ENCODE measurements around the gene NCS1. TPM values are rescaled to one million over a fixed set of nuclear protein-coding genes. Genes with fewer than 3 reads are reported as not detected.

Gene NCS1
- total RNA-seq, 1 donor from 2014 or later: 50.0 TPM

DNA sequence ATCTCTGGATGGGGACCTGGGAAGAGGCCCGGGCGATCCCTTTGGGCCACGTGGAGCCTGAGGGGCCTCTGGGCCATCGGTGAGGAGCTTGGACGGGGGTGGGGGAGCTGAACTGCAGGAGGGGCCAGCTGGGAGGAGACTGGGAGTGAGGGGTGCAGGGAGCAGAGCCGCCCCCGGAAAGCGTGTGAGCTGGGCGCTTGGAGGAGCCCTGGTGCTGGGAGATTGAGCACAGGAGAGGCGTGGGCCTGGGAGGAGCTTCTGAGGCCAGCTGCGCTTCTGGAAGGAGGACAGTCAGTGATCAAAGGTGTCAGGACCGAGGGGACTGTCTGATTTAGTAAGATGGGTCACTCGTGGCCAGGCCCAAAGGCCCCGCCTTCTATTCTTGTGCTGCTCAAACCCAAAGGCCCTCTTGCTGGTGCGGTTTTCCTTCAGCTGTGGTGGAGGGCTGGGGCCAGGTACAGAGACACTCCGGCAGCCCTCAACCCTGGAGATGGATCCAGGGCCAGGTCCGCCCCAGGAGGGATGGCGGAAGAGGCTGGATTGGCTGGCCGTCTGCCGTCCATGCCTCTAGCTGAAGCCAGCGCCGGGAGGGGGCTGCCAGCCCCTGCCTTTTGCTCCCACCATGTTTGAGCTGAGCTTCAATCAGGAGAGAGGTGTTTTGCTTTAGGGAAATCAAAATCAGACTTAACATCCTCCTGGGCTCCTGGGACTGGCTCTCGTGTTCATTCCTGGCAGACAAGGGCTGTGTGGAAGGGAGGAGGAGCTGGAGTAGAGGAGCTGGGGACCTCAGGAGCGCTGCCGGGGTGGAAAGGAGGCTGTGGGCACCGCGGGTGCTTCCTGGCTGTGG, 21.6 kb downstream of the NCS1 start:
- no peaks in the 10 kb centered on the region for H3K9me3 Mint-ChIP-seq (ENCODE audit: low read depth)
- DNase-seq (ENCODE audit: low spot score): no peak
- H3K4me3 Mint-ChIP-seq (ENCODE audit: unreplicated experiment): no peak overlapping the region
- H3K4me1 Mint-ChIP-seq (ENCODE audit: low read depth): peaks cover 27% of the 10 kb centered on the region
- H3K36me3 Mint-ChIP-seq (ENCODE audit: low read depth): no peaks in the 10 kb centered on the region
- no peaks in the 10 kb centered on the region for H3K27me3 Mint-ChIP-seq (ENCODE audit: low read depth)
- no peak overlapping the region for H3K27ac Mint-ChIP-seq (ENCODE audit: unreplicated experiment)
- TF ChIP-seq, protein P1, sequence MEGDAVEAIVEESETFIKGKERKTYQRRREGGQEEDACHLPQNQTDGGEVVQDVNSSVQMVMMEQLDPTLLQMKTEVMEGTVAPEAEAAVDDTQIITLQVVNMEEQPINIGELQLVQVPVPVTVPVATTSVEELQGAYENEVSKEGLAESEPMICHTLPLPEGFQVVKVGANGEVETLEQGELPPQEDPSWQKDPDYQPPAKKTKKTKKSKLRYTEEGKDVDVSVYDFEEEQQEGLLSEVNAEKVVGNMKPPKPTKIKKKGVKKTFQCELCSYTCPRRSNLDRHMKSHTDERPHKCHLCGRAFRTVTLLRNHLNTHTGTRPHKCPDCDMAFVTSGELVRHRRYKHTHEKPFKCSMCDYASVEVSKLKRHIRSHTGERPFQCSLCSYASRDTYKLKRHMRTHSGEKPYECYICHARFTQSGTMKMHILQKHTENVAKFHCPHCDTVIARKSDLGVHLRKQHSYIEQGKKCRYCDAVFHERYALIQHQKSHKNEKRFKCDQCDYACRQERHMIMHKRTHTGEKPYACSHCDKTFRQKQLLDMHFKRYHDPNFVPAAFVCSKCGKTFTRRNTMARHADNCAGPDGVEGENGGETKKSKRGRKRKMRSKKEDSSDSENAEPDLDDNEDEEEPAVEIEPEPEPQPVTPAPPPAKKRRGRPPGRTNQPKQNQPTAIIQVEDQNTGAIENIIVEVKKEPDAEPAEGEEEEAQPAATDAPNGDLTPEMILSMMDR (IDR thresholded peaks at IDR 0.05): no peak

DNA sequence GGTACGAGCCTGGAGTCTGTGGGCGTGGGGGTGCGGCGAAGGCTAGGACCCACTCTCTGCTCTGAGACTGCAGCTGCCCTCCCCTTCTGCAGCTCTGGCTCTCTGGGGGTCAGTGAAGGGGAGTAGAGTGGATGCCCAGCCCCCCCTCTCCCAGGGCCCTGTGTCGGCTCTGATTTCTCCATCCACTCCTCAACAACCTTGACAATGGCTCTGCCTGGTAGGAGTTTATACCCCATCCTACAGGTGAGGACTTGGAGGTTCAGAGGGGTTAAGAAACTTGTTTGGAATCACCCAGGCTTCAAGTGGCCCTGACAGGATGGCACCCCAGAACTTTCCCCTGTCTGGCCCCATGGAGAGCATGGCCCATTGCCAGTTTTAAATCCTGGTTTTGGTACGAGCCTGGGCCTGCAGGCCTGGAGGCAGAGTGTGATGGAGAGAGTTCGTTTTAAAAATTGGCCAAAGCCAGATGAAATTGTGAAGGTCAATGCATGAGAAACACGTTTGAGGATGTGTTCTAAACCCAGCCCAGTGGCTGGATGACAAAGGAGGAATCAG, 22.3 kb downstream of the NCS1 start:
- DNase-seq (ENCODE audit: low spot score): no peak
- Mint-ChIP-seq H3K4me1 (ENCODE audit: low read depth) (peaks cover 26% of the 10 kb centered on the region), H3K36me3 (ENCODE audit: low read depth) (no peaks in the 10 kb centered on the region), H3K27me3 (ENCODE audit: low read depth) (no peaks in the 10 kb centered on the region), H3K4me3 (ENCODE audit: unreplicated experiment) (no peak overlapping the region), H3K9me3 (ENCODE audit: low read depth) (no peaks in the 10 kb centered on the region), H3K27ac (ENCODE audit: unreplicated experiment) (no peak overlapping the region)
- TF ChIP-seq, protein P1 (IDR thresholded peaks at IDR 0.05): no peak

DNA sequence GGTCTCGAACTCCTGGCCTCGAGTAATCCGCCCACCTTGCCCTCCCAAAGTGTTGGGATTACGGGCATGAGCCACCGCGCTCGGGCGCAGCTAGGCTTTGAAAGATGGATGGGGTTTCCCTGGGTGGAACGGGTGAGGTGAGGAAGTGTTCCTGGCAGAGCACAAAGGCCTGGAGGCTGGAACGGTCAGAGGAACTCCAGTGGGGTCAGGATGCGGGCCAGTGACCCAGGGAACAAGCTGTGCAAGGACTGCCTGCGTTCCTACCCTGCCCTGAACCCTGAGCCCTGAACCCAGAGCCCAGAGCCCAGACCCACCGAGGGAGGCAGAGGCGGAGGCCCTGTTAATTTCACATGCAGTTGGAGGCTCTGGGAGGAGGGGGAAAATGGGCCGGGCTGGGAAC, 23.4 kb downstream of the NCS1 start:
- no peak overlapping the region for H3K27ac Mint-ChIP-seq (ENCODE audit: unreplicated experiment)

DNA sequence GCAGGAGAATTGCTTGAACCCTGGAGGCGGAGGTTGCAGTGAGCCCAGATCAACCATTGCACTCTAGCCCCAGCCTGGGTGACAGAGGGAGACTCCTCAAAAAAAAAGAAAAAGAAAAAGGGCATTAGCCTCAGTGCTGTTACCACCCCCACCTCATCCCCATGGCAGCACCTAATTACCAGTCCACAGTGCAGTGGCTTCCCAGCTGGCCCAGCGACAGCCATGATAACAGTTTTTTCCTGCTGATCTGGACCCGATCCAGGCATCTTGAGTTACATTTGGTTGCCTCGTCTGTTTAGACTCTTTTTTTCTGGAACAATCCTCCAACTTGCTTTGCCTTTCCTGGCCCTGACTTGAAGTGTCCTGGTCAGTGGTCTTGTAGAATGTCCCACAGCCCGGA, 24.4 kb downstream of the NCS1 start:
- Mint-ChIP-seq H3K4me3 (ENCODE audit: unreplicated experiment) (no peak overlapping the region), H3K27me3 (ENCODE audit: low read depth) (no peaks in the 10 kb centered on the region), H3K4me1 (ENCODE audit: low read depth) (peaks cover 25% of the 10 kb centered on the region), H3K9me3 (ENCODE audit: low read depth) (no peaks in the 10 kb centered on the region), H3K36me3 (ENCODE audit: low read depth) (no peaks in the 10 kb centered on the region), H3K27ac (ENCODE audit: unreplicated experiment) (no peak overlapping the region)
- TF ChIP-seq, protein P1 (IDR thresholded peaks at IDR 0.05): no peak
- DNase-seq (ENCODE audit: low spot score): no peak

More for the DNA sequence above, 23.4 kb downstream of the NCS1 start:
- DNase-seq (ENCODE audit: low spot score): no peak
- no peaks in the 10 kb centered on the region for H3K27me3 Mint-ChIP-seq (ENCODE audit: low read depth)
- H3K9me3 Mint-ChIP-seq (ENCODE audit: low read depth): no peaks in the 10 kb centered on the region
- TF ChIP-seq, protein P1 (IDR thresholded peaks at IDR 0.05): no peak
- peaks cover 26% of the 10 kb centered on the region for H3K4me1 Mint-ChIP-seq (ENCODE audit: low read depth)
- H3K4me3 Mint-ChIP-seq (ENCODE audit: unreplicated experiment): no peak overlapping the region
- H3K36me3 Mint-ChIP-seq (ENCODE audit: low read depth): no peaks in the 10 kb centered on the region

DNA sequence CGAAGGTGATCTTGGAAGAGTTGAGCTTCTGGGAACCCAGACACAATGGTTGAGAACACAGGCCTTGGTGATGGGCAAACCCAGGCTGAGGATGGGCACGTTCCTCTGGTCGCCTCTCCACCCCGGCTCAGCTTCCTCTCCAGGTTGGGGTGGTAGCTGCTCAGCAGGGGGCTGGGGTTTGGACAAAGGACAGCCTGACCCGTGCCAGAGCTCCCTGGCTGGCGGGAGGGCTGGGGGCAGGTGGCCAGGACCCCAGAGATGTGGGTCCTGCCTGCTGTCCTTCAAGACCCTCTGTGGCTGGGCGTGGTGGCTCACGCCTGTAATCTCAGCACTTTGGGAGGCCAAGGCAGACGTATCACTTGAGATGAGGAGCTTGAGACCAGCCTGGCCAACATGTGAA, 25.2 kb downstream of the NCS1 start:
- no peak overlapping the region for H3K4me3 Mint-ChIP-seq (ENCODE audit: unreplicated experiment)
- H3K4me1 Mint-ChIP-seq (ENCODE audit: low read depth): peaks cover 21% of the 10 kb centered on the region
- H3K27me3 Mint-ChIP-seq (ENCODE audit: low read depth): no peaks in the 10 kb centered on the region
- no peaks in the 10 kb centered on the region for H3K9me3 Mint-ChIP-seq (ENCODE audit: low read depth)
- H3K27ac Mint-ChIP-seq (ENCODE audit: unreplicated experiment): no peak overlapping the region
- DNase-seq (ENCODE audit: low spot score): no peak
- TF ChIP-seq, protein P1 (IDR thresholded peaks at IDR 0.05): no peak
- H3K36me3 Mint-ChIP-seq (ENCODE audit: low read depth): peaks cover 2% of the 10 kb centered on the region
